ENCODE results near the gene RAB31.

Gene RAB31

GRCh38 chr18:9691235-9691634, 16.9 kb upstream of the RAB31 start:
- H3K9ac ChIP-seq (ENCODE audit: low read length in 5 of 5) = no peak overlapping the region
- H3K27me3 ChIP-seq (ENCODE audit: control insufficient read depth in 5 of 5, insufficient read depth in 4 of 5, low read length in 5 of 5) = no peaks in the 10 kb centered on the region
- H3K4me3 ChIP-seq (ENCODE audit: low read depth in 1 of 5, low read length in 5 of 5) = no peak overlapping the region
- H3K9me3 ChIP-seq (ENCODE audit: control insufficient read depth in 5 of 5, low read length in 5 of 5) = no peaks in the 10 kb centered on the region
- H3K4me1 ChIP-seq (ENCODE audit: control insufficient read depth in 5 of 5, insufficient read depth in 5 of 5, low read length in 5 of 5) = peaks cover 0 to 7% (median 6%) of the 10 kb centered on the region in 5 donors
- no peaks in the 10 kb centered on the region for H3K36me3 ChIP-seq (ENCODE audit: control insufficient read depth in 5 of 5, insufficient read depth in 5 of 5, low read length in 5 of 5)
- no peak overlapping the region for H3K27ac ChIP-seq (ENCODE audit: low read depth, low read length)

- H3K4me3 ChIP-seq (ENCODE audit: low read depth in 1 of 5, low read length in 5 of 5) = no peak overlapping the region
- peaks cover 0 to 13% (median 13%) of the 10 kb centered on the region in 5 donors for H3K4me1 ChIP-seq (ENCODE audit: control insufficient read depth in 5 of 5, insufficient read depth in 5 of 5, low read length in 5 of 5)
- no peaks in the 10 kb centered on the region for H3K27me3 ChIP-seq (ENCODE audit: control insufficient read depth in 5 of 5, insufficient read depth in 4 of 5, low read length in 5 of 5)
- no peak overlapping the region for H3K9ac ChIP-seq (ENCODE audit: low read length in 5 of 5)
- no peaks in the 10 kb centered on the region for H3K9me3 ChIP-seq (ENCODE audit: control insufficient read depth in 5 of 5, low read length in 5 of 5)
- H3K36me3 ChIP-seq (ENCODE audit: control insufficient read depth in 5 of 5, insufficient read depth in 5 of 5, low read length in 5 of 5) = no peaks in the 10 kb centered on the region
- H3K27ac ChIP-seq (ENCODE audit: low read depth, low read length) = no peak overlapping the region
Measured at GRCh38 chr18:9694174-9694573, 13.9 kb upstream of the RAB31 start.

GRCh38 chr18:9694952-9695495, 13.1 kb upstream of the RAB31 start:
- Histone ChIP-seq H3K9ac (ENCODE audit: low read length in 5 of 5) (no peak overlapping the region), H3K27me3 (ENCODE audit: control insufficient read depth in 5 of 5, insufficient read depth in 4 of 5, low read length in 5 of 5) (no peaks in the 10 kb centered on the region), H3K27ac (ENCODE audit: low read depth, low read length) (no peak overlapping the region), H3K36me3 (ENCODE audit: control insufficient read depth in 5 of 5, insufficient read depth in 5 of 5, low read length in 5 of 5) (no peaks in the 10 kb centered on the region), H3K4me1 (ENCODE audit: control insufficient read depth in 5 of 5, insufficient read depth in 5 of 5, low read length in 5 of 5) (peaks cover 0 to 13% (median 13%) of the 10 kb centered on the region in 5 donors), H3K9me3 (ENCODE audit: control insufficient read depth in 5 of 5, low read length in 5 of 5) (no peaks in the 10 kb centered on the region), H3K4me3 (ENCODE audit: low read depth in 1 of 5, low read length in 5 of 5) (no peak overlapping the region)

- H3K27ac ChIP-seq (ENCODE audit: low read depth, low read length) = no peak overlapping the region
- no peaks in the 10 kb centered on the region for H3K27me3 ChIP-seq (ENCODE audit: control insufficient read depth in 5 of 5, insufficient read depth in 4 of 5, low read length in 5 of 5)
- H3K4me1 ChIP-seq (ENCODE audit: control insufficient read depth in 5 of 5, insufficient read depth in 5 of 5, low read length in 5 of 5) = peaks cover 0 to 13% (median 13%) of the 10 kb centered on the region in 5 donors
Measured at GRCh38 chr18:9695605-9696004, 12.5 kb upstream of the RAB31 start.

GRCh38 chr18:9696112-9696511, 12.0 kb upstream of the RAB31 start:
- Histone ChIP-seq H3K36me3 (ENCODE audit: control insufficient read depth in 5 of 5, insufficient read depth in 5 of 5, low read length in 5 of 5) (no peaks in the 10 kb centered on the region), H3K9me3 (ENCODE audit: control insufficient read depth in 5 of 5, low read length in 5 of 5) (no peaks in the 10 kb centered on the region), H3K27ac (ENCODE audit: low read depth, low read length) (no peak overlapping the region), H3K27me3 (ENCODE audit: control insufficient read depth in 5 of 5, insufficient read depth in 4 of 5, low read length in 5 of 5) (no peaks in the 10 kb centered on the region), H3K4me3 (ENCODE audit: low read depth in 1 of 5, low read length in 5 of 5) (no peak overlapping the region), H3K4me1 (ENCODE audit: control insufficient read depth in 5 of 5, insufficient read depth in 5 of 5, low read length in 5 of 5) (peaks cover 0 to 13% (median 13%) of the 10 kb centered on the region in 5 donors), H3K9ac (ENCODE audit: low read length in 5 of 5) (no peak overlapping the region)

More at GRCh38 chr18:9695605-9696004, 12.5 kb upstream of the RAB31 start:
- Histone ChIP-seq H3K9me3 (ENCODE audit: control insufficient read depth in 5 of 5, low read length in 5 of 5) (no peaks in the 10 kb centered on the region), H3K9ac (ENCODE audit: low read length in 5 of 5) (no peak overlapping the region), H3K36me3 (ENCODE audit: control insufficient read depth in 5 of 5, insufficient read depth in 5 of 5, low read length in 5 of 5) (no peaks in the 10 kb centered on the region), H3K4me3 (ENCODE audit: low read depth in 1 of 5, low read length in 5 of 5) (no peak overlapping the region)

- H3K9me3 ChIP-seq (ENCODE audit: control insufficient read depth in 5 of 5, low read length in 5 of 5) = no peaks in the 10 kb centered on the region
- H3K36me3 ChIP-seq (ENCODE audit: control insufficient read depth in 5 of 5, insufficient read depth in 5 of 5, low read length in 5 of 5) = no peaks in the 10 kb centered on the region
- no peaks in the 10 kb centered on the region for H3K27me3 ChIP-seq (ENCODE audit: control insufficient read depth in 5 of 5, insufficient read depth in 4 of 5, low read length in 5 of 5)
- H3K27ac ChIP-seq (ENCODE audit: low read depth, low read length) = no peak overlapping the region
- H3K4me1 ChIP-seq (ENCODE audit: control insufficient read depth in 5 of 5, insufficient read depth in 5 of 5, low read length in 5 of 5) = peaks cover 0 to 13% (median 13%) of the 10 kb centered on the region in 5 donors
- peak overlapping the region in 2 of 5 donors; percentile 24 to 42 for H3K4me3 ChIP-seq (ENCODE audit: low read depth in 1 of 5, low read length in 5 of 5)
- H3K9ac ChIP-seq (ENCODE audit: low read length in 5 of 5) = no peak overlapping the region
Measured at GRCh38 chr18:9696701-9697100, 11.4 kb upstream of the RAB31 start.

GRCh38 chr18:9697121-9697520, 11.0 kb upstream of the RAB31 start:
- H3K4me3 ChIP-seq (ENCODE audit: low read depth in 1 of 5, low read length in 5 of 5) = peak overlapping the region in 2 of 5 donors; percentile 24 to 42
- H3K27ac ChIP-seq (ENCODE audit: low read depth, low read length) = no peak overlapping the region
- peaks cover 0 to 17% (median 13%) of the 10 kb centered on the region in 5 donors for H3K4me1 ChIP-seq (ENCODE audit: control insufficient read depth in 5 of 5, insufficient read depth in 5 of 5, low read length in 5 of 5)
- H3K36me3 ChIP-seq (ENCODE audit: control insufficient read depth in 5 of 5, insufficient read depth in 5 of 5, low read length in 5 of 5) = no peaks in the 10 kb centered on the region
- no peaks in the 10 kb centered on the region for H3K9me3 ChIP-seq (ENCODE audit: control insufficient read depth in 5 of 5, low read length in 5 of 5)
- no peak overlapping the region for H3K9ac ChIP-seq (ENCODE audit: low read length in 5 of 5)
- no peaks in the 10 kb centered on the region for H3K27me3 ChIP-seq (ENCODE audit: control insufficient read depth in 5 of 5, insufficient read depth in 4 of 5, low read length in 5 of 5)

GRCh38 chr18:9698497-9698896, 9.6 kb upstream of the RAB31 start:
- Histone ChIP-seq H3K36me3 (ENCODE audit: control insufficient read depth in 5 of 5, insufficient read depth in 5 of 5, low read length in 5 of 5) (no peaks in the 10 kb centered on the region), H3K27me3 (ENCODE audit: control insufficient read depth in 5 of 5, insufficient read depth in 4 of 5, low read length in 5 of 5) (no peaks in the 10 kb centered on the region), H3K9ac (ENCODE audit: low read length in 5 of 5) (no peak overlapping the region), H3K4me3 (ENCODE audit: low read depth in 1 of 5, low read length in 5 of 5) (no peak overlapping the region), H3K27ac (ENCODE audit: low read depth, low read length) (no peak overlapping the region), H3K4me1 (ENCODE audit: control insufficient read depth in 5 of 5, insufficient read depth in 5 of 5, low read length in 5 of 5) (peaks cover 0 to 21% (median 13%) of the 10 kb centered on the region in 5 donors), H3K9me3 (ENCODE audit: control insufficient read depth in 5 of 5, low read length in 5 of 5) (no peaks in the 10 kb centered on the region)

- Histone ChIP-seq H3K36me3 (ENCODE audit: control insufficient read depth in 5 of 5, insufficient read depth in 5 of 5, low read length in 5 of 5) (no peaks in the 10 kb centered on the region), H3K4me3 (ENCODE audit: low read depth in 1 of 5, low read length in 5 of 5) (no peak overlapping the region), H3K4me1 (ENCODE audit: control insufficient read depth in 5 of 5, insufficient read depth in 5 of 5, low read length in 5 of 5) (peaks cover 0 to 24% (median 13%) of the 10 kb centered on the region in 5 donors), H3K9me3 (ENCODE audit: control insufficient read depth in 5 of 5, low read length in 5 of 5) (no peaks in the 10 kb centered on the region), H3K27ac (ENCODE audit: low read depth, low read length) (no peak overlapping the region), H3K9ac (ENCODE audit: low read length in 5 of 5) (no peak overlapping the region), H3K27me3 (ENCODE audit: control insufficient read depth in 5 of 5, insufficient read depth in 4 of 5, low read length in 5 of 5) (no peaks in the 10 kb centered on the region)
Measured at GRCh38 chr18:9700261-9700796, 7.8 kb upstream of the RAB31 start.

GRCh38 chr18:9701609-9702349, 6.3 kb upstream of the RAB31 start:
- H3K4me1 ChIP-seq (ENCODE audit: control insufficient read depth in 5 of 5, insufficient read depth in 5 of 5, low read length in 5 of 5) = peaks cover 0 to 15% (median 5%) of the 10 kb centered on the region in 5 donors
- no peaks in the 10 kb centered on the region for H3K36me3 ChIP-seq (ENCODE audit: control insufficient read depth in 5 of 5, insufficient read depth in 5 of 5, low read length in 5 of 5)
- H3K27me3 ChIP-seq (ENCODE audit: control insufficient read depth in 5 of 5, insufficient read depth in 4 of 5, low read length in 5 of 5) = no peaks in the 10 kb centered on the region
- no peak overlapping the region for H3K9ac ChIP-seq (ENCODE audit: low read length in 5 of 5)
- H3K27ac ChIP-seq (ENCODE audit: low read depth, low read length) = no peak overlapping the region
- H3K4me3 ChIP-seq (ENCODE audit: low read depth in 1 of 5, low read length in 5 of 5) = no peak overlapping the region
- no peaks in the 10 kb centered on the region for H3K9me3 ChIP-seq (ENCODE audit: control insufficient read depth in 5 of 5, low read length in 5 of 5)

Data from subcutaneous abdominal adipose tissue (tissue), 5 donors.